DOHH2 (cell line): ENCODE results near the gene SENP5.
A peak's percentile ranks its signal among the peaks of the same experiment; 100 is the strongest.

Experiments
- H3F3A ChIP-seq: fragments of 200-600 bp; sonication (generic), shearing (Covaris generic); 2 replicates; pipeline ENCODE4 v1.6.0; 2016; ENCODE audit warnings: antibody characterized with exemption, mild to moderate bottlenecking; ENCODE audit not compliant: control insufficient read depth, insufficient read depth
- H3K27ac ChIP-seq: fragments of 200-600 bp; sonication (generic); 2 replicates; pipeline ENCODE4 v1.5.1; 2014; ENCODE audit warnings: low read depth, mild to moderate bottlenecking, low read length, moderate library complexity
- H3K27me3 ChIP-seq: fragments of 200-600 bp; sonication (generic); 2 replicates; pipeline ENCODE4 v1.6.1; 2014; ENCODE audit warnings: mild to moderate bottlenecking, low read length, mixed read lengths; ENCODE audit not compliant: control insufficient read depth
- H3K36me3 ChIP-seq: fragments of 200-600 bp; sonication (generic); 2 replicates; pipeline ENCODE4 v1.6.1; 2014; ENCODE audit warnings: mild to moderate bottlenecking, low read length, moderate library complexity, mixed read lengths; ENCODE audit not compliant: control insufficient read depth
- H3K4me1 ChIP-seq: fragments of 200-600 bp; sonication (generic); 2 replicates; pipeline ENCODE4 v1.6.1; 2014; ENCODE audit warnings: mild to moderate bottlenecking, low read length, mixed read lengths; ENCODE audit not compliant: control insufficient read depth
- H3K4me2 ChIP-seq: fragments of 200-600 bp; sonication (generic); 2 replicates; pipeline ENCODE4 v1.6.0; 2014; ENCODE audit warnings: mild to moderate bottlenecking, low read length, moderate library complexity
- H3K4me3 ChIP-seq: fragments of 200-600 bp; sonication (generic); 2 replicates; pipeline ENCODE4 v1.5.1; 2014; ENCODE audit warnings: mild to moderate bottlenecking, low read length, mixed read lengths
- H3K79me2 ChIP-seq: fragments of 200-600 bp; sonication (generic); 2 replicates; pipeline ENCODE4 v1.6.1; 2014; ENCODE audit warnings: mild to moderate bottlenecking, low read length, mixed read lengths; ENCODE audit not compliant: control insufficient read depth
- H3K9me2 ChIP-seq: fragments of 200-600 bp; sonication (generic); replicated peaks from 2 replicates; pipeline ENCODE4 v1.6.1; 2014; ENCODE audit warnings: mild to moderate bottlenecking, low read length, mixed read lengths; ENCODE audit not compliant: control insufficient read depth
- H3K9me3 ChIP-seq: fragments of 200-600 bp; sonication (generic); 2 replicates; pipeline ENCODE4 v1.6.1; 2014; ENCODE audit warnings: antibody characterized with exemption, low read length, mixed read lengths; ENCODE audit not compliant: control insufficient read depth, insufficient read depth
- H4K20me1 ChIP-seq: fragments of 200-600 bp; sonication (generic); 2 replicates; pipeline ENCODE4 v1.6.0; 2014; ENCODE audit warnings: low read depth, mild to moderate bottlenecking, antibody characterized with exemption, low read length, moderate library complexity; ENCODE audit not compliant: control insufficient read depth, insufficient read depth
- CTCF ChIP-seq: fragments of 200-600 bp; sonication (generic); IDR thresholded peaks from one replicate; pipeline ENCODE4 v1.5.1; 2014; ENCODE audit warnings: antibody characterized with exemption, mild to moderate bottlenecking, low read depth, low read length; ENCODE audit not compliant: poor library complexity, severe bottlenecking
- EZH2phosphoT487 ChIP-seq: fragments of 200-600 bp; sonication (generic); IDR thresholded peaks from 2 replicates; pipeline ENCODE4 v1.6.1; 2017; ENCODE audit warnings: borderline replicate concordance, mild to moderate bottlenecking, antibody characterized with exemption, low read length, moderate library complexity, mixed read lengths

Gene SENP5

GRCh38 chr3:196938124-196938523, 70.4 kb downstream of the SENP5 start:
- Histone ChIP-seq H3K9me3 (no peaks in the 10 kb centered on the region), H3K27ac (no peak overlapping the region), H4K20me1 (peaks cover 11% of the 10 kb centered on the region), H3K9me2 (no peaks in the 10 kb centered on the region), H3K27me3 (no peaks in the 10 kb centered on the region), H3K4me1 (peaks cover 18% of the 10 kb centered on the region), H3K36me3 (peaks cover 86% of the 10 kb centered on the region), H3K4me3 (no peak overlapping the region), H3K79me2 (peaks cover 60% of the 10 kb centered on the region), H3F3A (peaks cover 5% of the 10 kb centered on the region; the same call in 1 of the 2 replicates), H3K4me2 (no peak overlapping the region)
- TF ChIP-seq EZH2phosphoT487, result no peak
- TF ChIP-seq CTCF, result no peak

GRCh38 chr3:196938576-196938975, 70.9 kb downstream of the SENP5 start:
- H3K4me3 ChIP-seq, result no peak overlapping the region
- H3K79me2 ChIP-seq, result peaks cover 64% of the 10 kb centered on the region
- H3K4me1 ChIP-seq, result peaks cover 20% of the 10 kb centered on the region
- no peak for TF ChIP-seq EZH2phosphoT487
- TF ChIP-seq CTCF, result no peak
- H4K20me1 ChIP-seq, result peaks cover 14% of the 10 kb centered on the region
- no peaks in the 10 kb centered on the region for H3K9me3 ChIP-seq
- no peak overlapping the region for H3K27ac ChIP-seq
- no peak overlapping the region for H3K4me2 ChIP-seq
- peaks cover 87% of the 10 kb centered on the region for H3K36me3 ChIP-seq
- no peaks in the 10 kb centered on the region for H3K9me2 ChIP-seq
- no peaks in the 10 kb centered on the region for H3K27me3 ChIP-seq
- peaks cover 5% of the 10 kb centered on the region; the same call in 1 of the 2 replicates for H3F3A ChIP-seq

GRCh38 chr3:196941729-196942225, 74.1 kb downstream of the SENP5 start:
- Histone ChIP-seq H3K4me3 (peak overlapping the region; percentile 95), H3F3A (peaks cover 3% of the 10 kb centered on the region; the same call in 1 of the 2 replicates), H3K79me2 (peaks cover 79% of the 10 kb centered on the region), H4K20me1 (peaks cover 16% of the 10 kb centered on the region), H3K9me3 (no peaks in the 10 kb centered on the region), H3K36me3 (peaks cover 69% of the 10 kb centered on the region), H3K27ac (peak overlapping the region; percentile 89), H3K4me1 (peaks cover 25% of the 10 kb centered on the region), H3K4me2 (peak overlapping the region; percentile 74), H3K27me3 (no peaks in the 10 kb centered on the region), H3K9me2 (no peaks in the 10 kb centered on the region)
- no peak for TF ChIP-seq CTCF
- no peak for TF ChIP-seq EZH2phosphoT487
